Loucy (cell line): ENCODE data around the gene FAXDC2.

Experiments
- CTCF ChIP-seq: fragments of 200-600 bp; sonication (generic); conservative IDR thresholded peaks from 2 replicates; pipeline ENCODE4 v1.5.1; 2014; ENCODE audit warnings: mild to moderate bottlenecking, antibody characterized with exemption, low read length
- EZH2phosphoT487 ChIP-seq: fragments of 200-600 bp; IDR thresholded peaks from 2 replicates; pipeline ENCODE4 v1.6.1; 2018; ENCODE audit warnings: antibody characterized with exemption, mild to moderate bottlenecking, moderate library complexity, borderline replicate concordance

GRCh38 chr5:154823605-154824004 lies 26.8 kb downstream of the FAXDC2 start:
- no peak for TF ChIP-seq CTCF
- TF ChIP-seq EZH2phosphoT487: no peak
